Activated CD4-positive, alpha-beta T cell treated with anti-CD3 and anti-CD28 coated beads for 48 hours (primary cell): ENCODE data around the gene RAB11FIP4.

Experiments used
- DNase-seq: peaks from one replicate; pipeline ENCODE4 v3.0.0-alpha.2; 2020

Gene RAB11FIP4

DNA sequence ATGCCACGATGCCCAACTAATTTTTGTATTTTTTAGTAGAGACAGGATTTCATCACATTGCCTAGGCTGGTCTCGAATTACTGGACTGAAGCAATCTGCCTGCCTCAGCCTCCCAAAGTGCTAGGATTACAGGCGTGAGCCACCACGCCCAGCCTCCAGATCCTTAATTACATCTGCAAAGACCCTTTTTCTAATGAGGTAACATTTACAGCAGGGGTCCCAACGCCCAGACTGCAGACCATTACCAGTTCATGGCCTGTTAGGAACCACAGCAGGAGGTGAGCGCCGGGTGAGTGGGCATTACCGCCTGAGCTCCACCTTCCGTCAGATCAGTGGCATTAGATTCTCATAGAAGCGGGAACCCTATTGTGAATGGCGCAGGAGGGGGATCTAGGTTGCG lies 4.0 kb upstream of the RAB11FIP4 start:
- no peak for DNase-seq

DNA sequence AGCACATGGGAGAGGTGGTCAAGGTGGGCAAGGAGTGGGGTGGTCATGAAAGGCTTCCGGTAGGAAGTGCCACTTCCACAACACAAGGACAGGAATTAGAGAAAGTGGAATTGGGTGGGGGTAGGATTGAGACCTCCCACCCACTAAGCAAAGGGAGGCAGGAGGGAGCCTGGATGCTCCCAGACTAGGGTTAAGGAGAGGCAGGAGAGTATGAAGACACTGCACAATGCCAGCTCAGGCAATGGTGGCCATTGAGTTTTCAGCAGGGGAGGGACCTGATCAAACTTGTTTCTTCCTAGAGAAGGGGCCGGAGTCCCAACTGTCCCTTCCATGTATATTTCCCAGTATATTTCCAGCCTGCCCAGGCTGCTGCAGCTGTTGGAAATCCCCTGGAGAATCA lies 3.1 kb upstream of the RAB11FIP4 start:
- DNase-seq, result no peak

DNA sequence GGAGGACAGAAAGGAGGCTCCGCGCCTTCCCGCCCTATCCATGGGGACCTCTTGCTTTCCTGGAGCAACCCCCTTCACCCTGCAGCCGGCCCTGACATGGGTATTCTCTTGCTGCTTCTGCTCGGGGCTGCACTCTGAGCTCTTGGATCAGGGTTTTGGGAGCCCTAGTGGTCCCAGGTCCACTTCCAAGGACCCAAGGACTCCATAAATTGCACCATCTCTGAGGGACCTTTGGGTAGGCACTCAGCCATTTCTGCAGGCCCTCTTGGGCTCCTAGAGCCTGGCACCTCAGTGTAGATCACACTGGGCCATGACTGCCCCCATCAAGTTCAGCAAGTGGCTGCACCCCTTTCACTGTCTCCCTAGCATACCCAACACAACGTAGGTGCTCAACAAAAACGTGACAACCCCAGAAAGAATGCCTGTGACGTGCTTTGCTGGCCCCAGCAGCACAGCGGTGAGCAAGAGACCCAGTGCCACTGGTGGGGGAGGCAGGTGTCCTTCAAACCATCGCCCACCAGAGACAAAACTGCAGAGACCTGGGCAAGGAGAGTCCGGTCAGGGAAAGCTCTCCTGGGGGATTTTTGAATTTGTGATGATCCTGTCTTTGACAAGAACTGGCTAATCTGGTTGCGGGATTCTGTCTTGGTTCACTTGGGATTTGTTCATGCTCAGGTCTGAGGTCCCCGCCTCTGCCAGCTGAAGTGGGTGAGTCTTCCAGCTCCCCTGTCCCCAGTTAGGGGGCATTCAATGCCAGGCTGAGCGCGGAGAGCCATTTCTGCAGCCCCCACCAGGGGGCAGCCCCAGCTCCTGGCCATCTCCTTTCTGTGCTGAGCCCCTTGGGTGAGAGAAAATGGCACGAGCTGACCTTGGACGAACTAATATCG lies 2.5 kb upstream of the RAB11FIP4 start:
- DNase-seq, result peak; percentile 59

DNA sequence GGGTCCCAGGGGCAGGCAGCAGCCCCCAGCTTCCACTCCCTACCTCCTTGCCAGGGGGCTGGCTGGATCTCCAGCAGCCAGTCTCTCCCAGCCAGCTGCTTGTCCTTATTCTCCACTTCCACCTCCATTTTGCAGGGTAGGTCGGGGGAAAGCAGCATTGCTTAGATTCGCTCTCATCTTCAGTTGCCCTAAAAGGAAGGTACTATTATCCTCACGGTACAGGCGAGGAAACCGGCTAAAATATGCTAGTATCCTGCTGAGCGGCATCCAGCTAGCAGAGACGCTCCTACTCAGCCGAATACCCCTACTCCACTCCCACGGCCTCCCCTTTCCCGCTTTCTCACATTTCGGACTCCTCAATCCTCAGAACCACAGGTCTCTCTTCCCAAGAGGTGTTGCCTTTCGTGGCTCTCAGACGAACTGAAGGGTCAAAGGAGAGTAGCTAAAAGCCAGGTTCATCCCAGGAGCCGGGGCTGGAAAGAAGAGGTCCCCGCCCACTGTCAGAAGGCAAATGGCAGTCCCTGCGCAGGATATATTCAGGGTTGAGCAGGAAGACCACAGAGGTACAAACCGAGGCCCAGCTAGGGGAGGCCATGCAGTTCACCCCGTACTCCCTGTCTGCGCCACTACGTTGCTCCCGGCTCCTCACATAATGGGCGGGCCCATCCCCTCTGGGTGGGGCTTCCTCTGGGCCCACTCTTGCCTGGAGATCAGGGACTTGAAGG lies 1.7 kb upstream of the RAB11FIP4 start:
- DNase-seq, result no peak

DNA sequence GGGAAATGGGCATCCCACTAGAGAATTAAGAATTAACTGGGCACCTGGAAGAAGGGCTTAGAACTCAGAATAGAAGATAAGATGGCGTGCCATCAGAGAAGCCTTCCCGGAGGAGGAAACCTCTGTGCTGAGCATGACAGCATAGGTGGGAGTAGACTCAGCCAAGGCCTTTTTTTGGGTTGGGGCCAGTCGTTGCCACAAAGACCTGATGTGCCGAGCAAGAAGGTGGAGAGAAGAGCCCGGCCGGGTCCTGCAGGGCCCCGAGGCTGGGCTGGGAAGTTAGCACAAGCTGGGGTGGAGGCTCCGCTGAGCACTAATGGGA lies 1.1 kb upstream of the RAB11FIP4 start:
- DNase-seq, result no peak

DNA sequence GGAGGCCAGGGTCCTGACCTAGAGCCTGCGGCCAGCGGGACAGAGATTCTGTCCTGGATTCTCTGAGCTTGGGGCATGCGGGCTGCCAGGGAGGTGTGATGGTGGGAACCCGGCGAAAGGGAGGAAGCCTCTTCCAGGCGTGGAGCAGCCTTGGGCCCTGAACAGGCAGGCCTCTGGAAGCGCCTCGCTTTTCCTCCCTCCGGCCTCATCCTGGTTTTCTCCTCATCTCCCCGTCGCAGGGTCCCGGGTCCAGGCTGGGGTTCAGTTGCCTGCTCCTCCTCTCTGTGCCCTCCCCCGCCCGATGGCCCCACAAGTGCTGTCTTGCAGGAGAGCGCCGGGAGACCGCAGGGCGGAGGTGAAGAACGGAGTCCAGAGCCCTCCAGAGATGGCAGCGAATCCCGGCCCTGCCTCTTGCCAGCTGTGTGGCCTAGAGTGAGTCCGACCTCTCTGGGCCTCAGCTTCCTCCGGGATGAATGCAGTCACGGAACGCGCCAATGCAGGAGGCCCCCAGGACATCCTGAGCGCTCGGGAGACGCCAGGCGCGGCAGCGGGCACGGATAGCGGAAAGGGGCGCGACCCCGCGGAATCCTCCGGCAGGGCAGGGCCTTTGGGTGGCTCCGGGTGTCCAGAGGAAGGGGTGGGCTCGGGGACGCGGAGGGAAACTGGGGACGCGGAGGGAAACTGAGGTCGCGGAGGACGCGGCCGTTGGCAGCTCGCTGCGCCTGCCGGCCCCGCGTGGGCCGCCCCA lies 553 bp upstream of the RAB11FIP4 start:
- DNase-seq, result no peak

DNA sequence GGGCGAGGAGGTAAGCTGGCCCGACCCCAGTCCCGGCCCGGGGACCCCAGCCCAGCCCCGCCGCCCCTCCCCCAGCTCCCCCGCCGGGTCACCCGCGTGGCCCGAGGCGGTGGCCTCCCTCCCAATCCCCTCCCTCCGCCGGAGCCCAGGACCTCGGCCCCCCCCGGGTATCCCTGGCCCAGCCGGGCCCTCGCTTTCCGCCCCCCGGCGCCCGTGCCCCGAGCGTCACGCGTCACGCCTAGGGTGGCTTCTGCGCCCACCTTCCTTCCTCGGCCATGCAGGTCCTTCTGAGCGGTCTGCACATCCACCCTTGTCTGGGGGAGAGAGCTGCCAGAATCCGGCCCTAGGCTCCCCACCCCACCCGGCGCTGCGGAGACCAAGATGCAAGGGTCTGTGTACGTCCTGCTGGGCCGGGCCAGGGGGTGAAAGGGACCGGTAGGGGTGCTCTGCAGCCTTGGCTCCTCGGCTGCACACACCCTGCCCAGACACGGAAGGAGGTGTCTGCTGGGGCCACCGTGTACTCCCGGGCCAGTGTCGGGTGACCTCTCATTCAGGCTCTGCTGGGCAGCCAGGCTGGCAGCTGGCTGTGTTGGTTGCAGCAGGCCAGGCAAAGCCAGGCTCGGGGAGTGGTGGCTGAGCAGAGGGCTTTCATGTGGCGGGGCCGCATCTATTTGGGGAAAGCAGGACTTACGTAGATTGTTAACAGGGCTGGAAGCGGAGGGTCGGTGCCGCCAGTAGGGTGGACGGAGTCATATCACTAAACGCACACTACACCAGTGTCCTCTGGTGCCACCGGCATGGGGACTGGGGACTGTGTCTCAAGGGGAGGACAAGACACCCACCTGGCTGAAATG lies 754 bp downstream of the RAB11FIP4 start:
- no peak for DNase-seq

DNA sequence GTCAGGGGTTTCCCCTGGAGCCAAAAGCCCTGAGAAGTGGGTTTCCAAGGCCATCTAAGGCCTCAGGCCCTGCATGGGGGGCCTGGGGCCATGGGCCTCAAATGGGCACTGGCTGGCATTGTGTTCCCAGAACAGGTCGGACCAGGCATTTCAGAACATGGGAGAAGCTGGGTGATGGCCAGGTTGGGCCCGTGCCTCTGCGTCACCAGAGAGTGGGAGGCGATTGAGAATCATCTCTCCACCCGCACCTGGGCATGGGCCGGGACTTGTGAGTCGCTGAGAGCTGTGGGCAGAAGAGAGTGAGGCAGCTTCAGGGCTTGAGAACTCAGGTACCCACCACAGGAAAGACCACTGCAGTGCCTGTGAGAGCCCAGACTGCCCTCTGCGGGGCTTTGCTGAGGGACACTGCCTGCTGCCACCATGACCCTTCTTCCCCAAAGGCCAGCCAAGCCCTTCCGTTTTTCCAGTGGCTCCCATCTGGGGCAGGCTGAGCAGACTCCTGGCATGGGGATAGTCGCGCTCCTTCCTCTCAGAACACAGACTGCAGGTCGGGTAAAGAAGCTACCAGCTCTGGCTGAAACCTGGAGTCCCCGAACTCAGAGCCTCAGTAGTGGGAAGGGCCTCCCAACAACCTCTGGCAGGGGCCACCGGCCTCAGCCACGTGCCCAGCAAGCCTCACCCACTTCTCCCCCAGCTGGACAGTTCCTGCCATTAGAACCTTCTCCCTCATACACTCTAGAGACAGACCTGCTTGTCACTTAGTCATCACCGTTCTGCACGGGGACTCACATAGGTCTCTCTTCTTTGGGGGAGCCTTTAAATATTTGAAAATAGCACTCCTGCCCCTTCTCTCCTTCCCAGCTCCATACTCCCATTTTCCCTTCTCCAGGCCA lies 1.6 kb downstream of the RAB11FIP4 start:
- no peak for DNase-seq

DNA sequence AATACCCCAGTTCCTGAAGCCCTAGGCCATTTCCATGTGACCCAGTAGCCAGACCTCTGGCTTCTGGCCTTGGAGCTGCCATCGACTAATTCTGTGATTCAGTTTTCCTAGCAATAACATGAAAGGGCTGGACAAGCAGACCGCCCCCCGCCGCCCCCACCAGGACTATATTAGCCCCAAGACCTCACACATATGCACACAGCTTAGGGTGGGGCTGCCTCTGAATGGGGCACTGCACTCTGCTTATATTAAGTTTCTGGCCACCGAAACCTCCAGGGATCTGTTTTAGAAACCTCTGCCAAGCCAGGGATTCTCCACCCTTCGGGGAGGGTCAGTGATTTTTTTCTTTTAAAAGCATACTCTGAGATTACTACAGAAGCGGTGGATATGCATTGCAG lies 2.3 kb downstream of the RAB11FIP4 start:
- no peak for DNase-seq

DNA sequence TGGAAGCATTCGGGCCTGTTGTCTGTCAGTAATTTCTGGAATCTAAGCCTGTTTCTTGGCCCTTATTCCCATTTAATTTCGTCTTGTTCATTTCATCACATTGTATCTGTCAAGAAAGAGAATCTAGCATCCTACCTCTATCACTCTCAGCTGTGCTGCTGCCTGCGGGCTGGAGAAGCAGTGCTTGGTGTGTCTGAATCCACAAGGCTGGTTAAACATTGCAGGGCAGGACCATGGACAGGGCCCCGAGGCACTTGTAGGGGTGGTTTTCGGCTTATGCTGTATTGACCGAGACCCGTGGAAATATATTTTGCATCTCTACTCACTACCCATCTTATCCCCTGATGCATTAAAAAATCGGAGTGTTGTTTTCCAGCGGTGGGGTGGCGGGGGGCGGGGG lies 3.1 kb downstream of the RAB11FIP4 start:
- peak; percentile 70 for DNase-seq

DNA sequence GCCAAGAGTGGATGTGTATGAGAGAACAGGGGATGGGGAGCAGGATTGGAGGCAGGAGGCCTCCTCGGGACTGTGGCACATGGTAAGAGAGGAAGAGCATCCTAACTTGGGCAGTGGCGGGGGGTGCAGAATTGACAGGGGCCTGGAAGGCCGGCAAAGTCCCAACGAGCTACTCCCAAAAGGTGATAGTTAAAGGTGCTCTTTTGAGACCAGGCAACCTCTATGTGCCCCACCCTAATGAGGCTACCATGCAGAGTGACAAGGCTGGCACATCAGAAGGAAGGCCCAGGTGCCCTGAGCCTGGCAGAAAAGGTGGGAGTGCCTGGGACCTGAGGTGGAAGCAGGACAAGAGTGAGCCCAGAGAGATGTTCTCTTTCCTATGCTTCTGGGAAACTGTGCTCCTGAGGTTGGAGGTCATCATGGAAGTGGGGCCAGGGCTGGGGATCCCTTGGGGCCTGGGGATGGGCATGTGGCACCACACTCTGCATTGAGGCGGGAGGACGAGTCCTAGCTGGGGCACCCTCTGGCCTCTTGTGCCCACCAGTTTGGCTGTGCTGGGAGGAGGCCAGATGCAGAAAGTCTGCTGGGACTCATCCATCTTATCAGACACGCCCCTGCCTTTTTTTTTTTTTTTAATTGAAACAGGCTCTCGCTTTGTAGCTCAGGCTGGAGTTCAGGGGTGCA lies 5.9 kb downstream of the RAB11FIP4 start:
- no peak for DNase-seq

DNA sequence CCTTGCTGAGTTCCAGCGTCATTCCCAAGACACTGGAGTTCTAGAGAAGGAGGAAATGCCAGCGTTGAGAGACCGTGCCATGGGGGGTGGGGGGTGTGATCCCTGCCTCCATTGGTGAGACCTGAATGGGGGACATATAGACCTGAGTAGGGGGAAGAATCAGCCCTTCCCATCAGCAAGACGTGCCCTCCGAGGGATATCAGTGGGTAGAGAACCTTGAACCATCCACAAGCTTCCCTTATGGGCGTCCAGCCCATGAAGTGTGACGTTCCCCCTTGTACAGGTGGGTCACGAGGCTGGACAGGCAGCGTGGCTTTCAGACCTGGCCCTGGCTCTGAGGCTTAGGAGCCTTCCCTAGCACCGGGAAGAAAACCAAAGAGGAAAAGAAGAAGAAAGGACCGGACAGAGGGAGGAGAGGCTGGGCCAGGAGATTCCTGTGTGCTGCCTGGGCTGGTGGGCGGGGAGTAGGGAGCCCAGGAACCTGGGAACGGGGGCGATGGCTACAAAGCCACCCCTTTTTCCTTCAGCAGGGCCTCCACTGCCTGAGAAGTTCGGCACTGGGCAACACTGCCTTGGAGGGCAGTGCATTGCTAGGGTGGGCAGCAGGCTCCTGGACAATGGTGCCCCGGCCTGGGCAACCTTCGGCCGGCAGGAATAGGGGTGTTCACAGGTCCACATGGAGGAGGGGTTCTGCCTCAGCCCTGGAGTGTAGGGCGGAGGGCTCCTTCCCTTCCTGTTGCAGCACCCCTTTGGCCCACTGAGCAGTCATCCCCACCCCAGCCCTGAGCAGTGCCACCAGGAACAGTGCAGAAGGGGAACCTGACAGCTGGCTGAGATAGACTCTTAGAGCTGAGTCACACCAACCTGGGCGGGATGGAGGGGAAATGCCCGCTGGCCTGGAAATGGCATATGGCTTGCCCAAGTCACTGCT lies 7.2 kb downstream of the RAB11FIP4 start:
- DNase-seq, result no peak

DNA sequence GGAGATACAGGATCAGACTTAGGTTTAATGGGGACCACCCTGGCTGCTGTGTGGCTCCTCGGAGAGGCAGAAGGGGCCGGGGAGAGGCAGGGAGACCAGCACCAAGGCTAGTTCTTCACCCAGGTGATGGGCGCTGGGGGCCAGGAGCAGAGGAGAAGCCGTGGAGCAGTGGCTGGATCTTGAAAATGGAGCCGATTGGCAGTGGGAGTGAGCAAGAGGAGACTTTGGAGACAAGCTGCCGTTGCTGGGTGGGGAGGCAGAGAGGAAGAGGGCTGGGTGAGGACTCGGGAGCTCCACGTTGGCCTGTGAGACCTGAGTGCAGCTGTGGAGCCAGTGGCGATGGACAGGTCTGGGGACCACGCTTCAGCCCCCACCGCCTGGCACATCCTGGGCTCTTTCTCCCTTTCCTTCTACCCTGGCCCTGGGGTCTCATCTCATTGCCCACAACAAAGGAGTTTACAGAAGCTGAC lies 9.0 kb downstream of the RAB11FIP4 start:
- DNase-seq, result no peak

DNA sequence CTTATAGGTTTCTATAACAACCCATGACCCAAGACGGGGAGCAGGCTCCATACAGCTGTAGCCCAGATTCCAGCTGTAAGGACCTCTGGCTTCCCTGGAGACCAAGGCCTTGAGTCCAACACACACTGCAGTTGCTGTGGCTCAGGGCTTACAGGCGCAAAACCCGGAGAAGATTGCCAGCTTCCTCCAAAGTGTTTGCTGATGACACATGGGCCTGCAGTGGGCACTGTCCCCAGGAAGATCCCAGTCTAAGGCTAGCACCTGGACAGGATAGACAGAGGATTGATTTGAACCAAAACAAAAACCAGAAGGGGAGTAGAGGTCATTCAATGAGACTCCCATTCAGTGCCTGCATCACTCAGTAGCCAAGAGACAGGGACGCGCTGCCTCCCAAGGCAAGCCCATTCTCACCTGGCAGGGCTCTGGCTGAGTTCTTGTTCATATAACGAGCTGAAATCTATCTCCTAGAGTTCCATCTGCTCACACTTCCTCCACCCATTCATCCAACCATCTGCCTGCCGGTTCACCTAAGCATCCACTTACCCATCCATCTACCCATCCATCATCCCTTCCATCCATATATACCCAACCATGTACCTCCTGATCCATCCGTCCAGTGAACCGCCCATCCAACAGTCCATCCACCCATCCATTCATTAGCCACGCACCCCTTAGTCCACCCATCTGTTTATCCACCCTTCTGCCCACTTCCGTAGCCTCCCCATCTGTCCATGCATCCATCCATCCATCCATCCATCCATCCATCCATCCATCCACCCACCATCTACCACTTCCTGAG lies 10.2 kb downstream of the RAB11FIP4 start:
- DNase-seq, result no peak

DNA sequence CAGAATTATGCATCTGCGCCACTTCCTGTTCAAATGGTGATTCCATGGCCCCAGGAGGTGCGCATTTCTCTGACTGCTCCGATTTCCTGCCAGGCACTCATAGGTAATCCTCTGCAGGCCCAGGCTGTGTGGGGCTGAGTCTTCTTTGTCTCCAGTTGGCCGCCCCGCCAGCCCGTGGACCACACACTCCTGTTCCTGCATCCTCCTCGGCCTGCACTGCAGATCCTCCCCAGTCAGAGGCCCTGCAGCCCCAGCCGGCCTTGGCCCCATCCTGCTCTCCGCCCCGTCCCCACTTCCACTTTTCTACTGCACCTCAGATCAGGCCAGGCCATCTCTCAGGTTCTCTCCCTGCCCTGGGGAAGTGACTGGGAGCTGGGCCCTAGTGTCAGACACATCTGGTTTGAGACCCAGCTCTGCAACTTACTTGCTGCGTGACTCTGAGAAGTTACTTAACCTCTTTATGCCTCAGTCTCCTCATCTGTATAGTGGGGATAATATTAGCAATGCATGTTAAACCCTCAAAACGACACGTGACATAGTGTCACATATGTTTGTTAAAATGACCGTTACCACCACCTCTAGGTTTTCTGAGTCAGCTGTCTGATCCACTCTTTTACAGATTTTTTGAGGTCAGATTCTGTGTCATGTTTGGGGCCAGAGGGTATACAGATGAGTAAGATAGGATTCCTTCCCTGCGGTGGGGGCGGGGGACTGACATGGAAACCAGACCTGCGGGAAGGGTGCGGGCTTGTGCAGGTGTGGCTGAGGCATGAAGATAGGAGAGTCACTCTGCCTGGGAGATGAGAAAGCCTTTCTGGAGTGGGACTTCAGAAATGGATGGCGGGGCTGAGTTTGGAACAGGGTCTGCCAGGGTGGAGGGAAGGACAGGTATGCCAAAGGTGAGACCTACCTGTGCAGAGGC lies 12.8 kb downstream of the RAB11FIP4 start:
- DNase-seq, result no peak

DNA sequence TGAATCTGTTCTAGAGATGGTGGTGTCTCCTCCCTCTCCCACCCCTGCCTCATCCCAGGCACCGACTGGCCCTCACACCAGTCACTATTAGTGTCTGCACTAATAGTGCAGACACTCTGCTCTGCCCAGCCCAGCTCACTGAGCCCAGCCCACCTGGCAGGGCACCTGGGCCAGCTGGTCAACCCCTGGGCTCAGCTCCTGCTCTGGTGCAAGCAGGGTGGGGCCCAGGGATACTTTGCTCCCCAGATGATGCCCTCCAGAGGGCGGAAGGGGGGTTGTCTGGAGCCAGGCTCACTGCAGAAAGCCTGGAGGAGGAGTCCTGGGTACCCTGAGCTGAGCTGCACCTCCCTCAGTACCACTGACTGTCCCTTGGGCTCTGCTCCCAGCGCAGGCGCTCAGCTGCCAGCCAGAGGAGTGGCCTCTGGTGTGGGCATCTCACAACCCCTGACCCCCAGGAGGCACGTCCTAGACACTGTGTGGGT lies 14.5 kb downstream of the RAB11FIP4 start:
- no peak for DNase-seq

DNA sequence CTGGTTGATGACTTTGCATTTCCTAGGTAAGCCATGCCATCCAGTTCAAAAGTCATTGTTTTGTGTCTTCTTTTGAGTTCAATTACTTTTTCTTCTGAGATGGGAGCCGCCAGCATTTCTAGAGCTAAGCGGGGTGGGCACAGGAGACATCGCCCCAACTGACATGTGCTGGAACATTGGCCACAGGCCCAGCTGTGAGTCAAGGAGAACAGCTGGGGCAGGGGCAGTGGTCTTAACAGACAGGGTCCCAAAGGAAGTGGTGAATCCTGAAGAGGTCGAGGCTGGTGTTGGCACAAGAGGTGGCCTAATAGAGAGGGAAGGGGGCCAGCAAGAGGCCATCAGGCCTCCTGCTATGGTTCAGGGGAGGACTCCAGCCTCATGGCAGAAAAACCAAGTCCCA lies 17.1 kb downstream of the RAB11FIP4 start:
- DNase-seq, result no peak
